BE2C (cell line): ENCODE data around the gene ZNF816.

Experiments used
- DNase-seq: peaks from one replicate; pipeline ENCODE4 v3.0.0-alpha.2; 2020
- H3K27me3 ChIP-seq: fragments of 250-450 bp; sonication (Bioruptor Pico); 2 replicates; pipeline ENCODE4 v1.5.1; 2020; ENCODE audit warnings: mild to moderate bottlenecking
- H3K36me3 ChIP-seq: fragments of 250-450 bp; sonication (Bioruptor Pico); 2 replicates; pipeline ENCODE4 v1.5.1; 2020; ENCODE audit warnings: mild to moderate bottlenecking
- H3K4me1 ChIP-seq: fragments of 250-450 bp; sonication (Bioruptor Pico); 2 replicates; pipeline ENCODE4 v1.5.1; 2020
- H3K4me3 ChIP-seq: 2 replicates; pipeline ENCODE4 v1.5.1; 2011; ENCODE audit warnings: low read depth, low read length
- H3K9me3 ChIP-seq: fragments of 250-450 bp; sonication (Bioruptor Pico); 2 replicates; pipeline ENCODE4 v1.5.1; 2020
- CTCF ChIP-seq: IDR thresholded peaks from 2 replicates; pipeline ENCODE4 v1.5.1; 2012; ENCODE audit warnings: mild to moderate bottlenecking, low read depth, low read length

Gene ZNF816

GRCh38 chr19:53004242-53004641, 41.6 kb upstream of the ZNF816 start:
- no peaks in the 10 kb centered on the region for H3K27me3 ChIP-seq
- TF ChIP-seq CTCF: no peak
- no peaks in the 10 kb centered on the region for H3K36me3 ChIP-seq
- DNase-seq: no peak
- H3K9me3 ChIP-seq: no peaks in the 10 kb centered on the region
- H3K4me1 ChIP-seq: no peaks in the 10 kb centered on the region
- H3K4me3 ChIP-seq: no peak overlapping the region

- Histone ChIP-seq H3K4me3 (no peak overlapping the region), H3K27me3 (no peaks in the 10 kb centered on the region), H3K4me1 (no peaks in the 10 kb centered on the region), H3K9me3 (no peaks in the 10 kb centered on the region), H3K36me3 (no peaks in the 10 kb centered on the region)
- no peak for DNase-seq
- no peak for TF ChIP-seq CTCF
Observed at GRCh38 chr19:53002479-53002878, 39.8 kb upstream of the ZNF816 start.

GRCh38 chr19:52997975-52998374, 35.3 kb upstream of the ZNF816 start:
- H3K9me3 ChIP-seq: no peaks in the 10 kb centered on the region
- H3K27me3 ChIP-seq: no peaks in the 10 kb centered on the region
- TF ChIP-seq CTCF: no peak
- H3K4me1 ChIP-seq: no peaks in the 10 kb centered on the region
- no peaks in the 10 kb centered on the region for H3K36me3 ChIP-seq
- no peak overlapping the region for H3K4me3 ChIP-seq
- DNase-seq: no peak

- H3K4me1 ChIP-seq: no peaks in the 10 kb centered on the region
- no peak for TF ChIP-seq CTCF
- DNase-seq: no peak
- no peaks in the 10 kb centered on the region for H3K36me3 ChIP-seq
- no peaks in the 10 kb centered on the region for H3K27me3 ChIP-seq
- no peaks in the 10 kb centered on the region for H3K9me3 ChIP-seq
- H3K4me3 ChIP-seq: no peak overlapping the region
Observed at GRCh38 chr19:52995711-52996110, 33.0 kb upstream of the ZNF816 start.

GRCh38 chr19:52993342-52994178, 30.9 kb upstream of the ZNF816 start:
- peak; percentile 72 for DNase-seq
- no peaks in the 10 kb centered on the region for H3K27me3 ChIP-seq
- TF ChIP-seq CTCF: peak; percentile 35; the same call in 1 of the 2 replicates
- H3K4me1 ChIP-seq: no peaks in the 10 kb centered on the region
- H3K9me3 ChIP-seq: no peaks in the 10 kb centered on the region
- H3K4me3 ChIP-seq: peak overlapping the region; percentile 34
- H3K36me3 ChIP-seq: no peaks in the 10 kb centered on the region

- no peak overlapping the region for H3K4me3 ChIP-seq
- TF ChIP-seq CTCF: no peak
Observed at GRCh38 chr19:52992109-52993004, 29.7 kb upstream of the ZNF816 start.

More at GRCh38 chr19:52992109-52993004, 29.7 kb upstream of the ZNF816 start:
- no peaks in the 10 kb centered on the region for H3K36me3 ChIP-seq
- no peak for DNase-seq
- no peaks in the 10 kb centered on the region for H3K27me3 ChIP-seq
- H3K9me3 ChIP-seq: no peaks in the 10 kb centered on the region
- H3K4me1 ChIP-seq: no peaks in the 10 kb centered on the region
